Astrocyte (in vitro differentiated cells and primary cell): ENCODE measurements around the gene ERBB2. TPM values are rescaled to one million over a fixed set of nuclear protein-coding genes. Genes with fewer than 3 reads are reported as not detected.

Source experiments
- DNase-seq: peaks from one replicate; pipeline ENCODE4 v3.0.0-alpha.2; 2010; ENCODE audit warnings: low read depth
- FAIRE-seq: peaks from 2 replicates; lab custom pipeline; 2011; peaks lifted over from hg19 to GRCh38; lab: Jason Lieb, UNC
- H2AFZ ChIP-seq: 2 replicates; pipeline ENCODE4 v1.6.0; 2012; ENCODE audit warnings: low read depth, low read length, inconsistent platforms
- H3K27ac ChIP-seq: 2 replicates; pipeline ENCODE4 v1.5.1; 2011; ENCODE audit warnings: low read depth, low read length, inconsistent platforms
- H3K27me3 ChIP-seq: 2 replicates; pipeline ENCODE4 v1.6.0; 2011; ENCODE audit warnings: low read length, inconsistent platforms; ENCODE audit not compliant: insufficient read depth
- H3K36me3 ChIP-seq: 2 replicates; pipeline ENCODE4 v1.5.1; 2011; ENCODE audit warnings: low read length, inconsistent platforms; ENCODE audit not compliant: insufficient read depth
- H3K4me1 ChIP-seq: 2 replicates; pipeline ENCODE4 v1.5.1; 2011; ENCODE audit warnings: low read length, inconsistent platforms; ENCODE audit not compliant: insufficient read depth
- H3K4me2 ChIP-seq: 2 replicates; pipeline ENCODE4 v1.6.0; 2012; ENCODE audit warnings: low read length, inconsistent platforms
- H3K4me3 ChIP-seq: 2 replicates; pipeline ENCODE4 v1.5.1; 2011; ENCODE audit warnings: low read depth, mild to moderate bottlenecking, low read length, inconsistent platforms; ENCODE audit not compliant: insufficient read depth
- H3K79me2 ChIP-seq: 2 replicates; pipeline ENCODE4 v1.6.0; 2012; ENCODE audit warnings: mild to moderate bottlenecking, low read length, inconsistent platforms; ENCODE audit not compliant: insufficient read depth
- H3K9ac ChIP-seq: 2 replicates; pipeline ENCODE4 v1.6.0; 2012; ENCODE audit warnings: mild to moderate bottlenecking, low read length, inconsistent platforms
- H3K9me3 ChIP-seq: 2 replicates; pipeline ENCODE4 v1.5.1; 2012; ENCODE audit warnings: low read depth, mild to moderate bottlenecking, low read length, inconsistent platforms; ENCODE audit not compliant: insufficient read depth
- H4K20me1 ChIP-seq: 2 replicates; pipeline ENCODE4 v1.6.0; 2012; ENCODE audit warnings: low read length, inconsistent platforms; ENCODE audit not compliant: insufficient read depth
- H3K27ac Mint-ChIP-seq: one replicate; pipeline ENCODE4 v1.8.0; 2021; ENCODE audit warnings: mild to moderate bottlenecking, mixed read lengths; ENCODE audit not compliant: unreplicated experiment
- H3K27me3 Mint-ChIP-seq: one replicate; pipeline ENCODE4 v1.8.0; 2021; ENCODE audit warnings: low read depth, mixed read lengths; ENCODE audit not compliant: unreplicated experiment
- H3K36me3 Mint-ChIP-seq: one replicate; pipeline ENCODE4 v1.8.0; 2021; ENCODE audit warnings: low read depth, mixed read lengths; ENCODE audit not compliant: unreplicated experiment
- H3K4me1 Mint-ChIP-seq: one replicate; pipeline ENCODE4 v1.8.0; 2021; ENCODE audit warnings: low read depth, mixed read lengths; ENCODE audit not compliant: unreplicated experiment
- H3K4me3 Mint-ChIP-seq: one replicate; pipeline ENCODE4 v1.8.0; 2021; ENCODE audit warnings: mild to moderate bottlenecking, moderate library complexity, mixed read lengths; ENCODE audit not compliant: unreplicated experiment
- H3K9me3 Mint-ChIP-seq: one replicate; pipeline ENCODE4 v1.8.0; 2021; ENCODE audit warnings: mild to moderate bottlenecking, mixed read lengths; ENCODE audit not compliant: unreplicated experiment
- CTCF ChIP-seq: IDR thresholded peaks from 2 replicates; pipeline ENCODE4 v1.5.1; 2011; ENCODE audit warnings: low read depth, mild to moderate bottlenecking, inconsistent platforms, low read length, moderate library complexity; ENCODE audit not compliant: insufficient read depth
- EZH2 ChIP-seq: IDR thresholded peaks from 2 replicates; pipeline ENCODE4 v1.6.1; 2012; ENCODE audit warnings: mild to moderate bottlenecking, low read length, inconsistent platforms; ENCODE audit not compliant: insufficient read depth
- total RNA-seq: library from RNA; stranded (reverse); gene quantifications from 2 replicates; pipeline ENCODE4 v1.2.1, GENCODE V29; 2021

Gene ERBB2
- total RNA-seq, 1 donor from 2014 or later: 64.0 TPM

- peaks cover 22% of the 10 kb centered on the region for H3K4me1 ChIP-seq
- no peak overlapping the region for H3K27ac ChIP-seq
- no peaks in the 10 kb centered on the region for H3K9me3 ChIP-seq
- H3K4me3 Mint-ChIP-seq: peak overlapping the region; percentile 92
- peaks cover 66% of the 10 kb centered on the region for H3K79me2 ChIP-seq
- H3K9me3 Mint-ChIP-seq: no peaks in the 10 kb centered on the region
- DNase-seq (no peak), FAIRE-seq (no peak)
- H3K4me1 Mint-ChIP-seq: peaks cover 18% of the 10 kb centered on the region
- peak overlapping the region; percentile 93 for H3K4me2 ChIP-seq
- H3K27me3 Mint-ChIP-seq: no peaks in the 10 kb centered on the region
- H3K4me3 ChIP-seq: no peak overlapping the region
- H3K36me3 Mint-ChIP-seq: peaks cover 4% of the 10 kb centered on the region
- no peaks in the 10 kb centered on the region for H3K27me3 ChIP-seq
- no peak overlapping the region for H3K27ac Mint-ChIP-seq
- no peak overlapping the region for H2AFZ ChIP-seq
- H4K20me1 ChIP-seq: peaks cover 64% of the 10 kb centered on the region
- TF ChIP-seq EZH2 (no peak), CTCF (no peak)
- no peak overlapping the region for H3K9ac ChIP-seq
- peaks cover 3% of the 10 kb centered on the region for H3K36me3 ChIP-seq
Measured at GRCh38 chr17:39701784-39702422, 2.0 kb downstream of the ERBB2 start.

- Histone ChIP-seq H3K27me3 (no peaks in the 10 kb centered on the region), H4K20me1 (peaks cover 70% of the 10 kb centered on the region), H3K9me3 (no peaks in the 10 kb centered on the region), H3K27ac (no peak overlapping the region), H3K9ac (no peak overlapping the region), H3K4me3 (no peak overlapping the region), H2AFZ (no peak overlapping the region), H3K4me1 (peaks cover 22% of the 10 kb centered on the region), H3K79me2 (peaks cover 66% of the 10 kb centered on the region), H3K4me2 (no peak overlapping the region), H3K36me3 (peaks cover 4% of the 10 kb centered on the region)
- TF ChIP-seq EZH2: no peak
- TF ChIP-seq CTCF: no peak
- Mint-ChIP-seq H3K27me3 (no peaks in the 10 kb centered on the region), H3K27ac (no peak overlapping the region), H3K36me3 (peaks cover 6% of the 10 kb centered on the region), H3K4me3 (peak overlapping the region; percentile 17), H3K9me3 (no peaks in the 10 kb centered on the region), H3K4me1 (peaks cover 18% of the 10 kb centered on the region)
- DNase-seq (no peak), FAIRE-seq (no peak)
Measured at GRCh38 chr17:39702901-39703893, 3.3 kb downstream of the ERBB2 start.
